NB4 (cell line): ENCODE measurements around the gene NCSTN.

Experiments used
- CTCF ChIP-seq: IDR thresholded peaks from one replicate; pipeline ENCODE4 v1.5.1; 2012; ENCODE audit warnings: low read depth, low read length
- MYC ChIP-seq: IDR thresholded peaks from 2 replicates; pipeline ENCODE4 v1.6.1; 2011; ENCODE audit warnings: low read depth, low read length
- POLR2A ChIP-seq: IDR thresholded peaks from 2 replicates; pipeline ENCODE4 v1.6.1; 2011; ENCODE audit warnings: mild to moderate bottlenecking; ENCODE audit not compliant: insufficient read length; ENCODE audit errors: extremely low read depth
- TF ChIP-seq, protein P1 (sequence below): IDR thresholded peaks from 2 replicates; pipeline ENCODE4 v1.6.1; 2011; ENCODE audit warnings: low read depth, low read length

GRCh38 chr1:160330119-160330518 is 13.1 kb upstream of the NCSTN start:
- no peak for TF ChIP-seq CTCF
- TF ChIP-seq POLR2A, result no peak
- TF ChIP-seq, protein P1, sequence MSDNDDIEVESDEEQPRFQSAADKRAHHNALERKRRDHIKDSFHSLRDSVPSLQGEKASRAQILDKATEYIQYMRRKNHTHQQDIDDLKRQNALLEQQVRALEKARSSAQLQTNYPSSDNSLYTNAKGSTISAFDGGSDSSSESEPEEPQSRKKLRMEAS, result no peak
- TF ChIP-seq MYC, result no peak
